GM19035 (cell line): ENCODE data around the gene APLP1.
"Not testable (repeated sequence)": the region's sequence is repeated elsewhere in the genome, so short reads cannot be mapped to it uniquely, and the experiment has no call there.

Experiments used
- ATAC-seq: cut with Tn5 transposase; IDR thresholded peaks from one replicate; pipeline ENCODE4 v1.9.1; 2021; ENCODE audit not compliant: unreplicated experiment

Gene APLP1

DNA sequence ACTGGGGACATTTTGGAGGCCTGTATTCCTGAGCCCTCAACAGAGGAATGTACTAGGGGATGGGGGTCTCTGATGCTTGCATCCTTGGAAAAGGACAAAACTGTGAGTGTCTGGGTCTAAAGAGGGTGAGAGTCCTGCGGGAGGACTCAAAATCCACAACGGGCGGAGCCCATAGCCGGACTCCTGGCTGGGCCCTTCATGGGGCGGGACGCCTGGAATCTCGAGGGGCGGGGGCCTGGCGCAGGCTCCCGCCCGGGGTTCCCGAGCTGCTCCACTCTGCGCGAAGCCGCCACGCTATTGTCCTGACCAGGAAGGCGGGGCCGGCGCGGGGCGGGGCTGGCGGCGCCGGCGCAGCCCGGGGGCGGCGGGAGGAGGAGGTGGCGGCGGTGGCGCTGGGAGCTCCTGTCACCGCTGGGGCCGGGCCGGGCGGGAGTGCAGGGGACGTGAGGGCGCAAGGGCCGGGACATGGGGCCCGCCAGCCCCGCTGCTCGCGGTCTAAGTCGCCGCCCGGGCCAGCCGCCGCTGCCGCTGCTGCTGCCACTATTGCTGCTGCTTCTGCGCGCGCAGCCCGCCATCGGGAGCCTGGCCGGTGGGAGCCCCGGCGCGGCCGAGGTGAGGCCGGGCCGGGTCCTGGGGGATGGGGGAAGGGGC is at the start of gene APLP1:
Gene APLP1, plus strand, starts transcription at position 403 of the 651 bp plus-strand sequence. Its CDS starts 63 bp downstream, at position 466.
- no peak for ATAC-seq

DNA sequence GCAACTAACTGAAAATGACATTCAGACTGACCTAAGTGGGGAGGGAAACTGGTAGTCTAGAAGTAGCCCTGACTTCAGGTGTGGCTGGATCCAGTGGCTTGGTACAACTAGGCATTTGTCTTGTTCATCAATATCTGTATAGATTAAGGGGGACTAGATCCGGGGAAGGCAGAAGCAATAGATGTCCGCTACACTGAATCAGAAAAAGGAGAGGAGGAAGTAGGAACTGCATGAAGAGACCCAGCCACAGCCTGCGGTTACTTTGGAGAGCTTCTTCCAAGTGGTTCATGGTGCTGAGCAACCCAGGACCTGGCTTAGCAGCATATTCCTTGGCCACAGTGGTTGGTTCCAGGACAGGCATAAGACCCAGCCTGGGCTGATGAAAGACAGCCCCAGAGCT is 45.8 kb upstream of the APLP1 start:
- no peak for ATAC-seq

DNA sequence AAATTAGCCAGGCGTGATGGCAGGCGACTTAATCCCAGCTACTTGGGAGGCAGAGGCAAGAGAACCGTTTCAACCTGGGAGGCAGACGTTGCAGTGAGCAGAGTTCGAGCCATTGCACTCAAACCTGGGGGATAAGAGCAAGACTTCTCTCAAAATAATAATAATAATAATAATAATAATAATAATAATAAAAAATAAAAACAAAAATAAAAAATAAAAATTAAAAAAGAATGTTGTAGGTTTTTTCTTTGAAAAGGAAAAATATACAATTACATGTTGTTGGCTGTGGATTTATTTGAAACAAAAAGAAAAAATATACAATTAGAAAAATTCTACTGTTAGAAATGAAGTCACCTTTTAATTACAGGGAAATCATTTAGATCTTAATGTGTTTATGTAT is 44.2 kb upstream of the APLP1 start:
- no peak for ATAC-seq

DNA sequence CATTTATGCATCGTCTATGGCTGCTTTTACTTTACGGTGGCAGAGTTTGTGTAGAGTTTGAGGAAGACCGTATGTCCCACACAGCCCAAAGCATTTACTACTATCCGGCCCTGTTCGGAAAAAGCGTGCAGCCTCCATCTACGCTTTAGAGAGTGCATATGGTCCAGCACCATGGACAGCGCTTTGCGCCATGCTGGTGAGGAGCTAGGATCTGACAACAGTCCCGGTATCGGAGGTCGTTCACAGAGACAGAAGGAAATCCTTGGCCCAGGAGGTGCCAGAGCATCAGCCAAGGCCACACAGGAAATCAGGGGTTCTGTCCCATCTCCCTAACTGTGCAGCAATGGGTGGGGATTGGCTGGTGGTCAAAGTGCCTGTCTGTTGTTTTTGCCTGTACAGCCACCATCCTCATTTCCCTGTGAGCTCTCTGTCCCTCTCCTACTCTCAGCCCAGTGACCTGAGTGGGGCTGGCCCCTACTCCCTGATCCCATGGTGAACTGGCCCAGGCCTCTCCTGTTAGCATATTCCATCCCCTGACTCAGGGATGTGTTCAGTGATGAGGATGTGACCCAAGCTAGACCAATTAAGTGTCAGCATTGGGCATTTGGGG is 39.6 kb upstream of the APLP1 start:
- no peak for ATAC-seq

DNA sequence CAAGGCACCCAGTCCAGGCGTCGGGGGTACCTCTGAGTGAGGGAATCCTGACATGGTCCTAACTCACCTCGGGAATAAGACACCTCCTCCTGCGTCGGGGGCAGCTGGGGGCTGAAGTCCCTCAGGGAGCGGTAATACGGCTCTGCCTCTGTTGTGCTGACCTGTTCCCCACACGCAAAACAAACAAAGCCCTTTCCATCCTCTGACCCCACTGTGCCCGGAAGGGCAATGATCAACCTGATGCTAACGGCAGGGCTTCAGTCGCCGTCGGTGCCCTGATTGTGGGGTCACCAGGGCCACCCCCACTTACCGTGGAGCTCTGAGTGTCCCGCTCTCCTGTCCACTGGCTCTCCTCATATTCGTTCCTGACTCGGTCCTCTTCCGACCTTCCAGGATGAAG is 37.4 kb upstream of the APLP1 start:
- ATAC-seq = no peak

DNA sequence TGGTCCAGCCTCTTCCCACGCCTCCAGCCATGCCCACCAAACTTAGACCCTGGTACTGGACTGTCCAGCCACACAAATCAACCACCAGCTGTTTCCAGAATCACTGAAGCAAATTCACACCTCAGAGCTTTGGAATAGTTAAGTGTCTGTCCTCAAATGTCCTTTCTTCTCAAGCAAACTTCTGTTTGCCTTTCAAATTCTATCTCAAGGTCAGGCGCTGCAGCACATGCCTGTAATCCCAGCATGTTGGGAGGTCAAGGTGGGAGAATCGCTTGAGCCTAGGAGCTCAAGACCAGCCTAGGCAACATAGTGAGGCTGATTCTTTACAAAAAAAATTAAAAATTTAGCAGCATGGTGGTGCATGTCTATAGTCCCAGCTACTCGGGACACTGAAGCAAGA is 36.3 kb upstream of the APLP1 start:
- ATAC-seq = no peak

DNA sequence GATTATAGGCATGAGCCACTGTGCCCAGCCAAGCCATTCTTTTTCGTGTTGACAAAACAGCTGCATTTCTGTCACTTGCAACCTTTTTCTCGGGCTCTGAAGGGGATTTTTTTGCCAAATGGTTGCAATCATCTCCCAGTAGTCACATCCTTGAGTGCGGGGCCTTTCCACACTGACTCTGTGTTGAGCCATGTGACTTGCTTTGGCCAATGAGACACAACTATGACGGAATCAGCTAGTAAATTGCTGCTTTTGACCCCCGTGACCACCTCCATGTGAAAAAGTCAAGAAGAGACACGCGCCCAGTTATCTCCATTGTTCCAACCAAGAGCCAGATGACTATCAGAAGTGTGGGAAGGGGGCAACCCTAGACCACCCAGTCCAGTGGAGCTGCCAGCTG is 34.4 kb upstream of the APLP1 start:
- no peak for ATAC-seq

DNA sequence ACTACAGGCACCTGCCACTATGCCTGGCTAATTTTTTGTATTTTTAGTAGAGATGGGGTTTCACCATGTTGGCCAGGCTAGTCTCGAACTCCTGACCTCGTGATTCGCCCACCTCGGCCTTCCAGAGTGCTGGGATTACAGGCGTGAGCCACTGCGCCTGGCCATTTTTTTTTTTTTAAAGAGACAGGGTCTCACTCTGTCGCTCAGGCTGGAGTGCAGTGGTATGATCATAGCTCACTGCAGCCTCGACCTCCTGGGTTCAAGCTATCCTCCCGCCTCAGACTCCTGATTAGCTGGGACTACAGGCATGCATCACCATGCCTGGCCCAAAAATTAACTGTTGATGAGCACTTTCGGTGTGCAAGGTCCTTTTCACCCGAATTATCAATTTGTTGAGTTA is 32.3 kb upstream of the APLP1 start:
- ATAC-seq = not testable (repeated sequence)

DNA sequence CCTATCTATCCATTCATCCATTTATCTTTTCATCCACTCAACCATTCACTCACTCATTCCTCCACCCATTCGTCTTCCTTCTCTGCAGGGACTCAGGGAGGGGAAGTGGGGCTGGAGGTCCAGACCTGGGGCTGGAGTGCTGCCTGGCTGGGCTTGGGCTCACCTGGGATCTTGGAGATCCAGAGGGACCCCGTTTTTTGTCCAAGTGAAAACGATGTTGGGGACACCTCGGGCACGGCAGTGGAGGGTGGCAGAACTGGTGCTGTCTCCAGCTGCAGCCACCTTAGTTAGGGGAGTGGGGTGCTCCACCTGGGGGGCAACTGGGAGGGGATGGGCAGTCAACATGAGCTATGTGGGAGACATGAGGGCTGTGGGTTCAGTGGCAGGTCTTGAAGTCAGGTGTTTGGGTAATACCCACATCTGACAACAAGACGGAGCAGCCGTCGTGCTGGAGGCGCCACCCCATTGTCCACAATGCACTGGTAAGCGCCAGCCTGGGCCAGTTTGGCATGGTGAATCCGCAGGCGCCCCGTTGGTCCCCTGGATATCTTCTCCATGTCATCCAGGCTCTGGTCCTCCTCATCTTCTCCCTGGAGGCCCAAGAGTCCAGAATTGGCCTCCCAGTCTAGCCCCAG is 26.3 kb upstream of the APLP1 start:
- no peak for ATAC-seq

DNA sequence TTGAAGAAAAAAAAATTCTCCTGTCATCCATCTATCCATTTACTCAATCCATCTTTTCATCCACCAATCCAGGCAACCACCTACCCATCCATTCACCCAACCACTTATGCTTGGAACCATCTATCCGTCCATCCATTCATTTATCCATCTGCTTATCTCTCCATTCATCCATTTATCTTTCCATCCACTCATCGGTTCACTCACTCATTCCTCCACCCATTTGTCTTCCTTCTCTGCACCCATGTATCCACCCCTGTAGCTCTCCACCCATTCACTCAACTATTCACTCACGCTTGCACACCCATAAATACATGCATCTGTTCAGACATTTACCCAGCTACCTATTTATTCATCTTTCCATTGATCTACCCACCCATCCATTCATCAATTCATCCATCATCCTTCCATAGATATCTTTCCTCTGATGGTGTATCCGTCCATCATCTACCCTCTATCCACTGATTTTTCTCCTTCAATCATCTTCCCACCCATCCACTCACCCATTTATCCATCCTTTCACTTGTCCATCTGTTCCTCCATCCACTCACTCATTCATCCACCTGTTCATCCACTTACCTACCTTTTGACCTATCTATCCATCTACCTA is 25.6 kb upstream of the APLP1 start:
- ATAC-seq = no peak

DNA sequence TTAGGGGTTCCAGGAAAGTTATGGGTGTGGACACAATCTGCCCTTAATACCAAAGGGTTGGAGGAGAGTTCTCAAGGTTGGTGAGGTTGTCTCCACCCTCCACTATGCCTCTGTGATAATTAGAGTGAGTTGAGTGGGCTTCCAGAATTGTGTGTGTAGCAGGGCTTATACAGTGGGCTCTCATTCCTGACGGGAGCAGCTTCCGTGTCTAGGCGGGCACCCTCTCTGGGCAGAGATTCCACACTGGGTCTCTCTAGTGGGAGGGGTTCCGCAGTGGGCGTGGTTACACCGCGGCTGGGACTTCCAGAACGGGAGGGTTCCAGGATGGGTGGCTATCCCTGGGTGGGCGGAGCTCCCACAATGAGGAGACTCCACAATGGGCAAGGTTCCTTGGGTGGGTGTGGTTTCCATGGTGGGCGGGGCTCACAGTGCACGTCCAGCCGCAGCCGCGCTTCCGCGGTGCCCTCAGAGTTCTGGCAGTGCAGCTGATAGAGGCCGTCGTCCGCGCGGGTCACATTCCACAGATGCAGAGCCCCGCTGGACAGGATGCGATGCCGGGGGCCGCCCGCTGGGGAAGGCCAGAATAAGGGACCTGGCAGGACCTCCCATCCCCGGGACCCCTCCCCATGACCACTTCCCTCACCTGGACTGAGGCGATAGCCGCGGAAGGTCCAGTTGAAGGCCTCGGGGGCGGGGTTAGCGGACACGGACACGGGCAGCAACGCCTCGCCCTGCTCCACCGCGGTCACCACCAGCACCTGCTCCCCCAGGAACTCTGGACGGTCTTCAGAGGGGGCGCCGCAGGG is 24.5 kb upstream of the APLP1 start:
- ATAC-seq = no peak

DNA sequence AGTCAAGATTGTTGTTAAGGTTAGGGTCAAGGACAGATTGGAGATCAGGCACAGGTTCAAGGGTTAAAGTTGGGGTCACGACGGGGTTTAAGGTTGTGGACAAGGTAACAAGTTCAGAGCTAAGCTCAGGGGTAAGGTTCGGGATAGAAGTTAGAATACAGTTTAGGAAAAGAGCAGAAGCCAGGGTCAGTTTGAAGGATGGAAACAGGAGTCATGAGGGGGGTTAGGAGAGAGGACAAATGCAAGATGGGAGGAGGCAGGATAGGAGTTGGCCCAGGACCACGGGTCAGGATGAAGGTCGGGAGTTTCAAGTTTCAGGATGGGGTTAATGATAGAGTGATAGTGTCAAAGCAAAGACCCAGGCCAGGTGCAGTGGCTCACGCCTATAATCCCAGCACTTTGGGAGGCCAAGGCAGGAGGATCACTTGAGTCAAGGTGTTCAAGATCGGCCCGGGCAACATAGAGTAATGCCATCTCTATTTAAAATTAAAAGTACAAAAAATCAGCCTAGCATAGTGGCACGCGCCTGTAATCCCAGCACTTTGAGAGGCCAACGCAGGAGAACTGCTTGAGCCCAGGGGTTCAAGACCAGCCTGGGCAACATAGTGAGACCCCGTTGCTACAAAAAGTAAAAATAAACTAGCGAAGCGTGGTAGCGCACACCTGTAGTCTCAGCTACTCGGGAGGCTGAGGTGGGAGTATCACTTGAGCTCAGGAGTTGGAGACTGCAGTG is 23.7 kb upstream of the APLP1 start:
- ATAC-seq = no peak

DNA sequence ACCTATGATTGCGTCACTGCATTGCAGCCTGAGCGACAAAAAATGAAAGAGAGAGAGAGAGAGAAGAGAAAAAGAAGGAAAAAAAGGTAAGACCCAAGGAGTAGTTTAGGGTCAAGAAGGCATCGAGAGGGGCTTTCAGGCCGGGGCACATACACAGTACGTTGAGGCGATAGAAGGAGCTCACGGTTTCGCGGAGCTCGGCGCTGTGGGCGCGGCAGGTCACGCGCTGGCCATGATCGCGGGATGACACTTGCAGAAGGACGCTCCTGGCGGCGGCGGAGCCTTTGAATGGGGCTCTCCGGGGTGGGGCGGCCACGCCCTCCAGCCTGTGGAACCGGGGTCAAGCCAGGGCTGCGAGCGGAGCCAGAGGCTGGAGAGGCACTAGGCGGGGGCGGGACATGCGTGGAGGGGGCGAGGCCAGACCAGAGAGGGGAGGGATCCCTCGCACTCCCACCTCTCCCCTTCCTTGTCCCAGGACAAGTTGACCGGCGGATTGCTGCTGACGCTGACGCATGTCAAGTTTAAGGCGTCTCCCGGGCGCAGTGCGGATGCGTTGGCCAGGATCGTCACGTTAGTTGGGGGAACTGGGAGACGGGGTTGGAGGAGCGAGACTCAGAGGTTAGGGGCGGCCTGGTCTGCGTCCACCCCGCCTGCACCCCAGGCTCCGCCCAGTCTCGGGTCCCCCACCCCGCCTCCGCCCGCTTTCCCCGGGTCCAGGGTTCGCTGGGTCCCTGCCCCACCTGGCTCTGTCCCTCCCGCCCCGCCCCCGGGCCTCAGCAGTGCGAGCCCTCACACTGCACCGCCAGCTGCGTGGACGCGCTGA is 22.9 kb upstream of the APLP1 start:
- no peak for ATAC-seq

DNA sequence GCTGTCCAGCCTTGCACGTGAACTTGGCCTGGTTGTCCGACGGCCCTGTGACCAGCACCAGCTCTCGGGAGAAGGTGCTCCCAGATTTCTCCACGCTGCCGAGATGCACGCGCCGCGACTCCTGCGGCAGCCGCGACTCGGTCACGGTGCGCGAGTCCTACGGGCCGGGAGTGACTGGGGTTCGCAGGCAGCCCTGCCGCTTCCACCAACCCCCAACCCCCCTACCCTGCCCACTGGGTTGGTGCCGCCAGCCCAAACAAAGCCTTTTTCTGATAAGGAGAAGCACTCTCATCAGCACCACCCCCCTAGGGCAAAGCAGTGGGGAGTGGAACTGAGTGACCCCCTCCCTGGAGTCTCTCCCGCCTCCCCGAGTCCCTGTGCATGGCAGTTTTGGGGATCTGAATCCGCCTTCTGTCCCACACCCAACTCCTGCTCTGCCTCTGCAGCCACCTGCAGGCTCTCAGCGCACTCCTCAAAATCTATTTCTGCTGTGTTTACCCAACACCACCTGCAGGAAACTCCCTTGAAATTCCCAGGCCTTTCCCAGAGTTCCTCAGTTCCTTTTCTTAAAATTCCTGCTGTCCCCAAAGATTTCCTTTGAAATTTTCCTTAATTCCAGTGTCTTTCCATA is 22.2 kb upstream of the APLP1 start:
- ATAC-seq = no peak

DNA sequence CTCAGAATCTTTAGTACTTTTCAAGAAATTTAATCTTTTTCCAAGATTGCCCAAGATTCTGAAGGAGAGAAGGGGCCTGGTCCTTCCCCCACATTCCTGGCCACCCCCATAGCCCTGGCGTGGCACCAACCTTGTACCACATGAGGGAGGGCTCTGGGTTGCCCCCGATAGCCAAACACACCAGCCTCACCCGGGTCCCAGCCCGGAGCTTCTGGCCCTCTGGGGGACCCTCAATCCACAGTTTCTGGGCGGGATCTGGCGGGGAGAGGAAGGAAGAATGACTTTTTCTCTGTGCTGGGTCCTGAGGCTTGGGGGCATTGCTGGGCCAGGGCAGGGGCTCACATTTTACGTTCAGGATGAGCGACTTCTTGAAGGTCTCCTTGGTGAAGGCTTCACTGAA is 20.5 kb upstream of the APLP1 start:
- ATAC-seq = no peak

DNA sequence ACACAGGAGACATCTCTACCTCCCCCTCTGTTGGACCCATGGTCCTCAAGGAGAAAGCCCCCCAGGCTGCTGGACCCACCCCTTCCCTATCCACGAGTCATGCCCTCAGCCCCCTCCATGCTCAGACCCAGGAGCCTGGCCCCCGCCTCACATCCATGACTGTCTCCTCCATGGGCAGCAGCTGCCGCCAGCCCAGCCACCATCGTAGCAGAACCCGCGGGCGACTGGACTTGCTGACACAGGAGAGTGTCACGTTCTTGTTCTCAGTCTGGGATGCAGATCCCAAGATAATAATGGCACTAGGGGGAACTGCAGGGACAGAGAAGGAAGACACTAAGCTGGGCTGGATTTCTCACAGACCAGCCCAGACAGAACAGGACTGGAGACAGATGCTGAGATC is 19.9 kb upstream of the APLP1 start:
- no peak for ATAC-seq

DNA sequence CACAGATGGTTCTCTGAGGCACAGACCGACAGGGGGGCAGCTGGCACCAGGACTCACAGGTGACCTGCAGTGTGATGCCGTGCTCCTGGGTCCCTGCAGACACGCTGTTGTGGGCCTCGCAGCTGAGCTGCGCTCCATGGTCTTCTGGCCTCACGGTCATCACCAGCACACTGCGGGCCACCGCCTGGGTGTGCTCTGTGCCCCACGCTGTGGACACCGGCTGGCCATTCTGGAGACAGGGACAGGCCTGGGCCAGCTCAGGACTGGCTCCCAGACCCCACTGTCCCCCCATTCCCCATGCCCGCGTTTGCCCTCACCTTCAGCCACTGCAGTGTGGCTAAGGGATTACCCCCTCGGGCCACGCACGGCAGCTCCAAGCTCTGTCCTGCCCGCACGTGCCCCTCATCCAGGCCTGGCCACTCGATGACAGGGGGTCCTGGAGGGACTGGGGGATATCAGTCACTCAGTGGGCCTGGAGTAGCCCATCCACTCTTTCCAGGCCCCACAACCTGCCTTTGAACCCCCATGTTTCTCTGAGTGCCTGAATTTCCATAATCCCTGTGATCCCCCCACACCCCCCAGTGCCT is 19.4 kb upstream of the APLP1 start:
- ATAC-seq = no peak

DNA sequence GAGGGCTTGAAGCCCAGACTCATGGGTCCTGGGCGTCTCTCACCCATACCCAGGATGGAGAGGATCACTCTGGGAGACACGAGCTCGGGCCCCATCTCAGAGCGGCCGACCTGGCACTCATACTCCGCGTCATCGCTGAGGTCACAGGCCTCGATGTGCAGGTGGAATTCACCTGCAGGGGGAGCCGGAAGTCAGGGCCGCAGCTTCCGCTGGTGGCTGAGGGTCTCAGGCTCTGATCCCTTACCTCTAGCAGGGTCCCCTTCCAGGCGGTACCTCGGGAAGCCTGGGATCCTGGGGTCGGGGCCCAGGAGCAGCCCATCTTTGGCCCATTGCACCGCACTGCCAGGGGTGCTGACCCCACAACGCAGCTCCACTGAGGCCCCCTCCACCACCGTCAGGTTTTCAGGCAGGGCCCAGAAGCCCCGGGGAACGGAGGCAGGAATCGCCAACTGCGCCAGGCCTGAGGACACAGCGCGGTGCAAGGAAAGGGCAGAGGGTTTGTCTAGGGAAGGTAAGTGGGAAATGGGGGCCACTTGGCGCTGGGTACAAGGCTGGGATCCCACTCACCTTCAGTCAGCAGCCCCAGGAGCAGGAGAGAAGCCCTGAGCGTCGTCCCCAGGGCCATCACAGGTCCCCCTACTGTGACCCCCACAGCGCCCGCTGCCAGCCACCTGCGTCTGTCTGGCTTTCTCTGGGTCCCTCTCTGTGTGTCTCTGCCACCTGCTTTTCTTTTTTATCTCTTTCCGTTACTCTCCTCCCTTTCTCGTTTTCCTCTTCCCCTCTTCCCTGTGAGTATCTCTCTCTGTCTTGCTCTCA is 17.0 kb upstream of the APLP1 start:
- ATAC-seq = no peak
